ENCODE data around the gene BCL11B. TPM values are rescaled to one million over a fixed set of nuclear protein-coding genes. Genes with fewer than 3 reads are reported as not detected.

BCL11B gene
- total RNA-seq, 1 donor = not detected

DNA sequence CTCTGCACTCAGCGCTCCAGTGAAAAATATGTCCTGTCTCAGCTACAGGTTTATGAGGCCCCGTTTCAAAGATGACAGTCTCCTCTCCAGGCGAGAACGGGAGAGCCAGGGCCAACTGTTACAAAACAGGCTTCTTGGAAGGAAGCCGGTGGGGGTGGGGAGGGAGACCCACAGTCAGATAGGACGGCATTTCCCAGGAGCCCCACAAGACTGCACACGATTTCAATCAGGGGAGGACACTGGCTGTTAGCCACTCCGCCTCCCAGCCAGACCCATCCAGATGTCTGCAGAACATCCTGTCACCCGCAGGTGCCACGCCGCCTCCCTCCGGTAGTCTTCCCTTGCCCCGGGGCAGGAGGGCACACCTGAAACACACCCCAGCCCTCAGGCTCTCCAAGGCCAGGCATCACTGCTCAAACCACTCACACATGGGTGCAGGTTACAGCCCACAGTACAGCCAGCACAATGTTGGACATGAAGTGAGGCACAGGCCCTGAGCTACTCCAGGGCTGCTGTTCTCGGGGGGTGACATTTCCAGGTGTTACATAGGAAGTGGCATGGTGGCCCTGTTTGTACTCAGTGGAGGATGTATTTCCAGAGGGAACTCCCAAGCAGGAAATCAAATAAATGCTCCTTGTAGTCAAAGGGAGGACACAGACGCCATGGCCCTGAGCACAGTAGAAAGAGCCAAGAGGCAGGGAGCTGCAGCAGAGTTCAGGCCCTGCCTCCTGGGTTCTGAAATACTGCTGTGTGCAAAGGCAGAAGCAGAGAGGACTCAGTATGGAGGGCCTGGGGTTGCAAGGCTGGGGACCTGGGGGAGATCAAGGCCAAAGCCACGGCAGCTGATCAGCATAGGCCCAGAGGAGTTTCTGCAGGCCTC is 138.1 kb downstream of the BCL11B start:
- no peak for DNase-seq (ENCODE audit: low read depth)
- TF ChIP-seq, protein P1, sequence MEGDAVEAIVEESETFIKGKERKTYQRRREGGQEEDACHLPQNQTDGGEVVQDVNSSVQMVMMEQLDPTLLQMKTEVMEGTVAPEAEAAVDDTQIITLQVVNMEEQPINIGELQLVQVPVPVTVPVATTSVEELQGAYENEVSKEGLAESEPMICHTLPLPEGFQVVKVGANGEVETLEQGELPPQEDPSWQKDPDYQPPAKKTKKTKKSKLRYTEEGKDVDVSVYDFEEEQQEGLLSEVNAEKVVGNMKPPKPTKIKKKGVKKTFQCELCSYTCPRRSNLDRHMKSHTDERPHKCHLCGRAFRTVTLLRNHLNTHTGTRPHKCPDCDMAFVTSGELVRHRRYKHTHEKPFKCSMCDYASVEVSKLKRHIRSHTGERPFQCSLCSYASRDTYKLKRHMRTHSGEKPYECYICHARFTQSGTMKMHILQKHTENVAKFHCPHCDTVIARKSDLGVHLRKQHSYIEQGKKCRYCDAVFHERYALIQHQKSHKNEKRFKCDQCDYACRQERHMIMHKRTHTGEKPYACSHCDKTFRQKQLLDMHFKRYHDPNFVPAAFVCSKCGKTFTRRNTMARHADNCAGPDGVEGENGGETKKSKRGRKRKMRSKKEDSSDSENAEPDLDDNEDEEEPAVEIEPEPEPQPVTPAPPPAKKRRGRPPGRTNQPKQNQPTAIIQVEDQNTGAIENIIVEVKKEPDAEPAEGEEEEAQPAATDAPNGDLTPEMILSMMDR (IDR thresholded peaks at IDR 0.05; ENCODE audit: insufficient read depth, low read depth, low read length) = no peak
- no peak overlapping the region for H3K4me3 ChIP-seq (ENCODE audit: low read depth, low read length)

DNA sequence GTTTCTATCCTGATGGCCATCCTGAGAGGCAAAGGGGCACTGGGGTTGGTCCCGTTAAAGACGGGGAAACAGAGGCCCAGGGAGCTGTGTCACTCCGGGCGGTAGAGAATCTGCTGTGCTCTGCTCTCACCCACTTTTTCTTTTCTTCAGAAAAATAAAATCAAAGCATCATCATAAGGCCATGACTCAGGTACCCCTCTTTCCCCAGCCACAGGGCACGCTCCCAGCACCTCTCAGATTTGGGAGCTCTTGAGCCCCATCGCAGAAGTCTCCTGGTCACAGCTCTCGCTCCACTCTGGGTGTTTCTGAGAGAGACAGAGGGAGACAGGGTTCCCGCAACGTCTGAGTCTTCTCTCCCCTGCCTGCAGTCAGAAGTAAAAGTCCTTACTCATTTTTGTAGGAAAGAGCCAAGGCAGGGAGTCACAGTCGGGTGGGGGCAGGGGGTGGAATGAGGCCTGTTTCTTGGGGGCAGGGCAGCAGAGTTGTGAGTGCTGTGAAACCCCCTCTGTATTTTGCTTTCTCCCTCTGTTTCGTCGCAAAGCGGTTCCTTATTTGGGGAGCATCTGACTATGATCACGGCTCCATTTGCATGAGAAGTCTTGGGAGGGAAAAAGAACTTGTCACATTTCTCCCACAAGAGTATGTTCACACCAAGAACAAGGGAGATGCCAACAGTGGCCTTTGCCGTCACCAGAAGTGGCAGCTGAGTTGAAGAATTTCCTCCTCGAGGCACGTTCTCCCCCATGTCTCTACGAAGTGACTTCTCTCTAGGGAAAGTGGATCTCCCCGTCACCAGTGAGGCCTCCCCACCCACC is 139.0 kb downstream of the BCL11B start:
- H3K4me3 ChIP-seq (ENCODE audit: low read depth, low read length) = no peak overlapping the region
- DNase-seq (ENCODE audit: low read depth) = no peak
- TF ChIP-seq, protein P1 (IDR thresholded peaks at IDR 0.05; ENCODE audit: insufficient read depth, low read depth, low read length) = no peak

DNA sequence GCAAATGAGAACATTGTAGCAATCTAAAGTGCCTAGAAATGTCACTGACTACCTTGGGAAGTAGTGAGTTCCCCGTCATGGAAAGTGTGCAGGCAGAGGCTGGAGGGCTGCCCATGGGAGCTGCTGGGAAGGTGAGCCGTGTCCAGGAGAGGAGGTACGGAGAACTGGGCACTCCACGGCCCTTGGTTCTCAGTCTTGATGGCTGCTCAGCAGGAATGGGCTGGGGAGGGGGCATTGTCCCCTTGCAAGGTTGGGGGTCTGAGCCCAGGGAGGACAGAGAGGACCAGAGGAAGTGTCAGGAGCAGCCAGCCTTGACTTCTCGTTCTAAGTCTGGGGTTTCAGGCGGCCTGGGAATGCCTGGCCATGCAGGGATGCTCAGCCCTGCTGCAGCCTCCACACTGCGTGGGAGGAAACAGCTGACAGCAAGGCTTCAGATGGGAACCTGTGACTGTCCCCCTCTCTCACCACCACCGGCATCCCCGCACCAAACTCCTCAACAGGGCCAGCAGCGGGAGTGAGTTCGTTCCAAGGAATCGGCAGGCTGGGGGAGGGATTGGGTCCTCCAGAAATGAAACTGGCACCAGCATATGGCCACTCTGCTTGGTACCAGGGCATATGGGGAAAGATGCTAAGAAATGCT is 140.2 kb downstream of the BCL11B start:
- no peak overlapping the region for H3K4me3 ChIP-seq (ENCODE audit: low read depth, low read length)
- DNase-seq (ENCODE audit: low read depth) = no peak
- TF ChIP-seq, protein P1 (IDR thresholded peaks at IDR 0.05; ENCODE audit: insufficient read depth, low read depth, low read length) = no peak

DNA sequence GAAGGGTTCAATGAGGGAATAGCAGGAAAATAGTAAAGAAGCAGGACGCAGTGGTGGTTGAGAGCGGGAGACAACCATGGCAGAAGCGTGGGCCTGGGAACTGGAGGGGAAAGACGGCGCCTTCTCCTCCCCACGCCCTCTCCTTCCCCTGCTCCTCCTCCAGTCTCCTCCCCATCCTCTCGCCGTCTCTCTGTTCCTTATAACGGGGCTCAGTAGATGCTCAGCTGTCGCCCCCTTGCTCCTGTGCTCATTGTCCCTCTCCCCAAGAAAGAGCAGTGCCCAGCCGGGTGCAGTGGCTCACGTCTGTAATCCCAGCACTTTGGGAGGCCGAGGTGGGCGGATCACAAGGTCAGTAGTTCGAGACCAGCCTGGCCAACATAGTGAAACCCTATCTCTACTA is 142.0 kb downstream of the BCL11B start:
- H3K4me3 ChIP-seq (ENCODE audit: low read depth, low read length) = no peak overlapping the region
- no peak for DNase-seq (ENCODE audit: low read depth)
- TF ChIP-seq, protein P1 (IDR thresholded peaks at IDR 0.05; ENCODE audit: insufficient read depth, low read depth, low read length) = no peak

DNA sequence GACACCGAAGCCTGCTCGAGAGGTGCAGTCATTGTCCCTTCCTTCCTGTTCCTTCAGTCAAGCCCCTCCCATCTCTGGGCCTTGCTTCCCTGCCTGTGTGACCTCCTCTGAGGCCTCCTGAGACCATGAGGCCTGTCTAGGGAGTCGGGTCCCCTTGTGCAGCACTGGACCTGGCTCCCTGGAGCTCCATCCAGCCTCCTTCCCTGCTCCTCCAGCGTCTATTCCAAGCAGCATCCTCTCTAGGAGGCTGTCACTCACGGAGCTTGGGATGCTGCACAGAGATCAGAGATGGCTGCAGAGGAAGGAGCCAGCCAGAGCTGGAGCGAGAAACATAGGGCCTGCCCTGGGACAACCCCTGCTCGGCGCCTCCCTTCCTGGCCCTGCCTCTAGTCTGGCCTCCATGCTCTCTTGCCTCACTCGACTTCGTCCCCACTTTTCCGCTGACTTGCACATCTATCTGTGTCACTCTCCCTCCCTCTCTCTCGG is 142.7 kb downstream of the BCL11B start:
- TF ChIP-seq, protein P1 (IDR thresholded peaks at IDR 0.05; ENCODE audit: insufficient read depth, low read depth, low read length) = no peak
- DNase-seq (ENCODE audit: low read depth) = no peak
- no peak overlapping the region for H3K4me3 ChIP-seq (ENCODE audit: low read depth, low read length)

DNA sequence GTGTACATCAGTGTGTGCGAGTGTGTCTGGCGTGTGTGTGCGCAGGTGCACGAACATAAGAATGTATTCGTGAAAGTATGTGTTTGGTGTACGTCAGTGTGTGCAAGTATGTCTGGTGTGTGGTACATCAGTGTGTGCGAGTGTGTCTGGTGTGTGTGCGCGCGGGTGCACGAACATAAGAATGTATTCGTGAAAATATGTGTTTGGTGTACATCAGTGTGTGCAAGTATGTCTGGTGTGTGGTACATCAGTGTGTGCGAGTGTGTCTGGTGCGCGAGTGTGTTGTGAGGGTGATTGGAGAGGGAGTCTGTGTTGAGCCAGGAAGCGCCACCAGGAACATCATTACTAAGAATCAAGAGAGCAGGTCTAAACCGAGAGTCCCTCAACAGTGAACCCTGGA is 143.8 kb downstream of the BCL11B start:
- TF ChIP-seq, protein P1 (IDR thresholded peaks at IDR 0.05; ENCODE audit: insufficient read depth, low read depth, low read length) = no peak
- no peak overlapping the region for H3K4me3 ChIP-seq (ENCODE audit: low read depth, low read length)
- no peak for DNase-seq (ENCODE audit: low read depth)
